Limb (tissue), 2 donors: Measurements from ENCODE around the gene ANXA2.
"Not testable (repeated sequence)": the region's sequence is repeated elsewhere in the genome, so short reads cannot be mapped to it uniquely, and the experiment has no call there.

Experiments
- DNase-seq, 2 donors: peaks; one replicate each; pipeline ENCODE4 v3.0.0-alpha.2; 2016; ENCODE audit errors: extremely low spot score in 2 of 2

The ANXA2 gene

DNA sequence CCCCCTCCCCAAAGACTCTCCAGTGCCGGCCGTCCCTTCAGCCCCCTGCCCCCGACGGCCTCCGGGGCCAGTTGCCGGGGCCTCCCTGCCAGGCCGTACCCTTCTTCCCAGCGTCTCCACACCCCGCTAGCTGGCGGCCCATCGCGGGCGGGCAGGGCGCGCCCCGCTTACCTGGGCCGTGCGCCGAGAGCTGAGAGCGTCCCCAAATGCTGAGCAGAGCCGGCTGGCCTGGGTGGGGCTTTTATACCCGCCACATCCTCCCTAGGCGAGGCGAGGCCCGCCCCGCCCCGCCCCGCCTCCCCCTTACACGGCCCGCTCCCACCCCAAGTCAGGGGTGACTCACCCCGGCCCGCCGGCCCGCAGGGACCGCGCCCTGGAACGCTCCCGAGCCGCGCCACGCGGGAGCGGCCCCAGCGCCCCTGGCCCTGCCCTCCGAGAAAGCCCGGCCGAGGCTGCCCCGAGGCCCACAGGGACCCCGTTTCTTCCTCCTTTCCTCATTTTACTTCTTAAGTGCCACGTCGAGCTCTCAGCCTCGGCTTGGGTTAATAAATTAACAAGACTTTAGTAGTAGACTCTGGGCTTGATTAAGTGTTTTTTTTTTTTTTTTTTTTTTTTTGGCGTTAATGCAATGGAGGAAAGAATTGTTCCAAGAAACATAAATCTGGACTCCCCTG is at the start of gene ANXA2:
ANXA2 (minus strand) TSS at position 215 of the 674 bp plus-strand sequence. CDS start 11,911 bp downstream, outside the sequence.
- peak; percentile 77 to 89 for DNase-seq

DNA sequence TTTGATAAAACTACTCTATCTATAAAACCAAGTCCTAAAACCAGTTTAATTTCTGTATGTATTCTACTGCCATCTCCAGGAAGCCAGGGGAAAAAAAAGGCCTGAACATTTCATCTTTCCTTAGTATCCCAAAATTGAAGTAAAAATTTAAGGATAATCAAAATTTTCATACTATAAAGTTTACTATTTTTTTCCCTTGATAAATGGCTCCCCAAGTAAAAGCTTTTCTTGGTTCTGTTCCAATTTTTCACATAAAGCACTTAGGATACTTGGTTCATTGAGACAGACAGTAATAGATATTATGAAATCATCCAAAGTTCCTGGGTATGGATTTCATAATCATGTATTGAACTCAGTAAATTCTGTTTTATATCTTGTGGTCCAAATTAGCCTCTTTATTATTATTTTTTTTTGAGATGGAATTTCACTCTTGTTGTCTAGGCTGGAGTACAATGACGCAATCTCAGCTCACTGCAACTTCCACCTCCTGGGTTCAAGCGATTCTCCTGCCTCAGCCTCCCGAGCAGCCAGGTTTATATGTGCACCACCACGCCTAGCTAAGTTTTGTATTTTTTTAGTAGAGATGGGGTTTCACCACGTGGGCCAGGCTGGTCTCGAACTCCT is 46.6 kb upstream of the ANXA2 start:
- peak in 1 of 2 donors; percentile 43 for DNase-seq

DNA sequence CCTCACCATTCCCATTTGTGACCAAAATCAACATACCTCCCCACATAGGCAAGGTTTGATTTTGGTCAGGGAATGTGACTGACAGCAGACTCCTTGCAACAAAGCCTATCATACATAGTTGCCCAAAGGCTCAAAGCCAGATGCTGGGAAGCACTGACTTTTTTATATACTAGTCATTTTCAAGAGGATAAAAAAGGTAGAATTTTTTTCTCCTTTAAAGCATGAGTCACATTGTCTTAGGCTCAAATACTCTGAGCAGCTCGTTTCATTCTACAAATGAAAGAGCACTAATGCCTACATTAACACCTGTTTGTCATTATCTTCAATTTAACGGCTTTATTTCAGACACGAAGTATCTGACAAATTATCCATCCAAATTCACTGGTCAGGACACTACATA is 45.0 kb upstream of the ANXA2 start:
- DNase-seq = no peak

DNA sequence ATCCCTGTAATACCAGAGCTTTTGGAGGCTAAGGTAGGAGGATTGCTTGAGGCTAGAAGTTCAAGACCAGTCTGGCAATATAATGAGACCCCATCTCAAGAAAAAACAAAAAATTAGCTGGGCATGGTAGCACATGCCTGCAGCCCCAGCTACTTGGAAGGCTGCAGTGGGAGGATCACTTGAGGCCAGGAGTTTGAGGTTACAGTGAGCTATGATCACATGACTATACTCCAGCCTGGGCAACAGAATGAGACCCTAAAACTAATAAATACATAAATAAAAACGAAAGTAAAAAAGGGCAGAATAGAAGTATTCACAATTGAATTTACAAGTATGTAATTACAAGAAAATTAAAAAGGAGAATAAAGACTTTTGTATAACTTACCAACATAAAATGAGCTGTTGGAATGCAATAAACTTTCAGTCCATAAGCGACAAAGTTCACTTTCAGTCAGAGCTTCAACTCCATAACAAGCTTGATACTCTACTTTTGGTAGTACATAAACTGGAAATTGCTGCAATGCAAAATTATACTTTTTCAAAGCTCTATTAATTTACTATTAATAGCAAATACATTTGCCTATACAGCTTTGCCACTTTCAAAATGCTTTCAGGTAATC is 44.4 kb upstream of the ANXA2 start:
- DNase-seq = no peak

DNA sequence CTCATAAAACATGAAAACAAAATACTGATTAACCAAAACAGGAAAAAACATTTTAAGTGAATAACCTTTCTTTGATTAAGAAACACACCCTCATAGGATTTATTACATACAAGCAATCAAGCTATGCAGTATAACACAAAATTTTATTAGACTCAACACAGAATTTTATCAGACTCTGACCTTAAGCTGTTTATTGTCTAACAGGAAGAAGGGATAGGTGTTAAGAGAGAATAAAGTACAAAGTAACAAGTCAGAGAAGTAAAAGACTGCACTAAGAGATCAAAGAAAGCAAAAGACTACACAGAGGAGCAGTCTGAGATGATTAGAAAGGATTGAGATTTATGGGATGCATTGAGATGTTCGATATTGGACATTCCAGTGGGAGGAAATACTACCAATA is 43.5 kb upstream of the ANXA2 start:
- DNase-seq = no peak

DNA sequence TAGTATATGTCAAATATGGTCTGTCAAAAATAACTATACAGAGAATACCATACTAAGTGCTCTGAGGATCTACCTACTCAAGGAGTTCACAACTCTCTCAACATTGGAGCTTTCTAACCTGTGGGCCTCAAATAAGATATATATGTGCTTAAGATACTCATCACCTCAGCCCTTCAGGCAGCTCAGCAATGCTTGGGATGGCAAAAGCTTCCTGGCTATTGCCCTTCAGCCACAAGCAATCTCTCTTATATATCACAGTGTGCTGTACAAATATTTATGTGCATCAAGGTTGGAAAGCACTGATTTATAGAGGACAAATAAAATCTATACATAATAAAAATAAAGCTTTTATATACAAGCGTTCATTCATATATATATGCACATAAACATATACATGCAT is 40.9 kb upstream of the ANXA2 start:
- no peak for DNase-seq

DNA sequence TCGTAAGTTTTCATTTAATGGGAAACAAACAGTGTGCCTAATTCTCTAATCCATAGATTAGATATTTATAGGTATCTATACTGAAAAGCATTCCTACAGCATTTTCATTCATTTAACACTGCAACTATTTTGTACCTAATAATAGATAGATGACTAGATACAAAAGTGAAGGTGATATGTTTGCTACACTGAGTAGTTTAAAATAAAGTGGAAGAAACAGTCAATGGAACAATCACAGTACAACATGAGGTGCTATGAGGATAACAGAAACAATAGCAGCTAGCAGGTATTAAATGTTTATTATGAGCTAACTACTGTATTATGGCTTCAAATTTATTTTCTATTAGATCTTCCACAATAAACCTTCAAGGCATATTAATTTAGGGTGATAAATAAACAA is 31.1 kb upstream of the ANXA2 start:
- DNase-seq = no peak

DNA sequence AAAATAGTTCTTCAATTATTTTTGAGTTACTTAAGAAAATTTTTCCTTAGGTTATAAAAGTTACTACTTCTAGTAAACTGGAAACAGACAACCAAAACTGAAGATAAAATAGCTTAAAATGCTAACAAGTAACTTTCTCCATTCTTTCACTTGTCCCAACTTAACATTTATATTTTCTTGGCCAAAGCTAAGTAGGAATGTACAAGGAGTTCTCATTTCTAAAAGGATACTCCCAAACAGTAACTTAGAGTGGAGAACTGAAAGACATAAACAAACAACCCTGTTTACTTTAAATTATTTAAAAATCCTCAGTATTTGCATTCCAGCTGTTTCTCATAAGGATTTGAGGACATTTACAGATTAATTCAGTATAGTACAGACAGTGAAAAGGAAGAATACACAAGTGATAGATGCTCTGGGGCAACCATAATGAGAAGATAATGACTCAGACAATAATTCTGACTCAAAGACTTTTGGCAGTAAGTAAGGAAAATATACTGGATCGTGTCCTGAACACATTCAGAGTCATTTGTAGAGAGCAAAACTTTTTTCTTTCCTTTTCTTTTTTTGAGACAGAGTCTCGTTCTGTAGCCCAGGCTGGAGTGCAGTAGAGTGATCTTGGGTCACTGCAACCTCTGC is 29.2 kb upstream of the ANXA2 start:
- peak in 1 of 2 donors; percentile 47 for DNase-seq

DNA sequence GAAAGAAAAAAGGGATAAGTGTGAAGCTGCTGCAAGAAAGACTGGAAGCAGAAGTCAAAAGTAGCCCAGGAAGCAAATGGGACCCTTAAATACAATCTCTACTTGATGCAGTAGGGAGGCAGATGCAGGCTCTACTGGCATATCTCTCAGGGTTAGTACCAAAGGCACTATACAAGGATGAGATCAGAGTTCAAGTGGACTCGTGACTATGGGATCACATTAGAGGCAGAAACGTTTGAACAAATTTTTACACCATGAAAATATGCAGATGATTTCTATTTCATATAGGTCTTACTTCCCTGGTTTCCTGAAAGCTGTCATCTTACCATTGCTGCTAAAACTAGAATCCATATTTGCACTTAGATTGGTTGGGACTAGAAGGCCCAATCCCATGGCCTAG is 27.7 kb upstream of the ANXA2 start:
- DNase-seq = no peak

DNA sequence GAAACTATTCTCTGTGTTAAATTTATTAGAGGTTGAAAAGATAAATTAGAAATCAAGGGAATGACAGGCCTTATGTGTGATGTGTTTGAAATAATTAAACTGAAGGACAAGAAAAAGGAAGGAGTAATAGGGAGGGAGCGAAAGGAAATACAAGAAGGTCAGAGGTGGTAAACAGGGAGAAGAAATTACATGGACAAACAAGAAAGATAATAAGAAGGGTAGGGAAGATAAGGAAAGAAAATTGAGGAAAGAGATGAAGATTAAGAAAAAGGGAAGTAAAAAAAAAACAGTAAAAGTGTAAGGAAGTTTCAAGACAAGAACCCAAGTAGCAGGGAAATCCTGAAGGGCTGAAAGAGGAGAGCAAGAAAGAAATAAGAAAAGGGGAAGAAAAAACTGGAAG is 26.2 kb upstream of the ANXA2 start:
- DNase-seq = no peak

DNA sequence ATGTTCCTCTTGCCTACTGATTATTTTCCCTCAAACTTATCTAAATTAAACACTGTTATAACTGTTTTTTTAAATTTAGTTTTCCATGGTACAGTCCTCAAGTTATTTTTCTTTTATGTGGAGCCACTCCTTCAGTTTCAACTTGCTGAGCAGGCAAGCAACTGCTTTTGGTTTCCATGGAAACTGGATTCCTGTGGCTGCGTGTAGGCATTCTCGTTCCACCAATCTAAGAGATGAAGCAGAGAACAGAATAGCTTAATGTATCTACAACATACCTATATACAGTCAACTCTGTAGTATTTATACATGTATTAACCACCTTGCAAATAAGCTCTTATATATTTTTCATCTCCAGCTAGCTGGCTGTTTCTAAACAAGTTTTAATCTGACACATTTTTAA is 25.8 kb upstream of the ANXA2 start:
- DNase-seq = peak; percentile 44 to 94

DNA sequence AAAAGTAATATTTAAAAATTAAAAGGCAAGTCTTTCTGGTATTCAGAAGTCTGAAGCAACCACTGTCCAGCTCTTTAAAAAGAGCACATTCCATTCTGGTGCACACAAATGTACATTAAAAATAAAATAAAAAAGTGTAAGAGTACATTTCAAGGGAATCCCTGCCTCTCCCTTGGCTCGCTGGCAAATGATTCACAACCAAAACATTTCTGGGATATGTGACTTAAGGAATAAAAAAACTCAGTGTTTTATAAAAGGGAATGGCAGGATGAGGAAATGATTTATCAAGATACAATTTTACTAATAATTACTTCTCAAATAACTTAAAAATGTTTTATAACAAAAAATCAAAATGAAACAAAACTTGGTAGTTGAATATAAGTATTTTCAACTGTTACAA is 23.8 kb upstream of the ANXA2 start:
- DNase-seq = no peak

DNA sequence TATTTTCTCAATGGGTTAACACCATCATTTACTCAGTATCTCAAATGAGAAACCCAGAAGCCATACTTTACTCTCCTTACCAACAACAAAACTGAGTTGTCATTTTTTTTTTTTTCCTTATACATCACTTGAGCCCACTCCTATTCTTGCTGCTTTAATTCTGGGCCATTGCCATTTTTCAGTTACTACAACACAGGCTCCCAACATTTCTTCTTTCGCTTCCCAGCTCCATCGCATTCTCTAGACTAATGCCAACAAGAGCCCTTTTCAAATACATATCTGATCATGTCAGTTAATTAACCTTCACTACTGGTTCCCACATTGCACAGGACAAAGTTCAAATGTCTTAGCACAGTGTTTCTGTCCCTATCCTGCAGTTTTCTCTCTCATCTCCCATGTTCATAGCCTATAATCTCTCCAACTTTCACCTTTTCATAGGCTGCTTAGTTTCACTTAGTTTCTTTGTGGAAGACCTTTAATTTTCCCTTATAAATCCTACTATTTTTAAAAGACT is 22.5 kb upstream of the ANXA2 start:
- no peak for DNase-seq

DNA sequence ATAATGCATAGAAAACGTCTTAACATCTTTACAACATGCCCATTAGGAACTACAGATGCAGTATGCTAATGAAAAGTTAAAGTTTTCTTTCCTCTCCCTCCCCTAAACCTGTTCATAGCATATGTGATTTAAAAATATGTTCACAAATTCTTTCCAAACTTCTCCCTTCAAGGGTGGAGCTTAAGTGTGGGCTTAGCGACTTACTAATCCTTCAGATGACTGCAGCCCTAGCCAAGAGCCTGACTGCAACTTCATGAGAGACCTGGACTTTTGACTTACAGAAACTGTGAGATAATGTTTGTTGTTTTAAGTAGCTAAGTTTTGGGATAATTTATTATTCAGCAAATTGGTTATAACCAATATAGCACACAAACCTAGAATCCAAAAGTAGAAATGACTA is 22.0 kb upstream of the ANXA2 start:
- no peak for DNase-seq

DNA sequence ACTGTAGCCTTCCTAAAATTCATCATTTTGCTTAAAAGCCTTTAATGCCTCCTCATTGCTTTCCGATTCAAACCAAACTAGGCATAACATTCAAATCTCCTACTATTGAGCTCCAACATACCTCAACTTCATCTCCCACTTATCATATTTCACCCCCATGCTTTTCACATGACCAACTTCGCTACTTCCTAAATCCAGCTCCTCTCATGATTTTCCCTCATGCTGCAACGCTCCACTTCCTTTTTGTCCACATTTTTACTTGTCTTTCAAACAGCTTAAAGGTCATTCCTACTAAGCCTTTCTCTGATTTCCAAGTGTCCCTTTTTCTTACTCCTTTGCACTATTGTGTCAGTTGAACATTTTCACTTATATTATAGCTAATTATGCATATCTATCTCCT is 20.3 kb upstream of the ANXA2 start:
- DNase-seq = no peak

DNA sequence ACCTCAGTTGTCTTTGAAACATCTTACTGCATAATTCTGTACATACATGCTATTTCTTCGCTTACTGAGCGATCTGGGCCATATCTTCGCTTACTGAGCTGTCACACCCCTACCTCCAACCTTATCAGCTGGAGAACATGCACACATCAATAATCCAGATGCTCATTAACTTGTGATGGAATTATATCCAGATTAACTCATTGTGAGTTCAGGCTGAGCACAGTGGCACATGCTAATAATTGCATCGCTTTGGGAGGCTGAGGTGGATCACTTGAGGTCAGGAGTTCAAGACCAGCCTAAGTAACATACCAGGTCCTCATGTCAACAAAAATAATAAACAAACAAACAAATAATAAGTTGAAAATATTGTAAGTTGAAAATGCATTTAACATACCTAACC is 19.3 kb upstream of the ANXA2 start:
- no peak for DNase-seq

DNA sequence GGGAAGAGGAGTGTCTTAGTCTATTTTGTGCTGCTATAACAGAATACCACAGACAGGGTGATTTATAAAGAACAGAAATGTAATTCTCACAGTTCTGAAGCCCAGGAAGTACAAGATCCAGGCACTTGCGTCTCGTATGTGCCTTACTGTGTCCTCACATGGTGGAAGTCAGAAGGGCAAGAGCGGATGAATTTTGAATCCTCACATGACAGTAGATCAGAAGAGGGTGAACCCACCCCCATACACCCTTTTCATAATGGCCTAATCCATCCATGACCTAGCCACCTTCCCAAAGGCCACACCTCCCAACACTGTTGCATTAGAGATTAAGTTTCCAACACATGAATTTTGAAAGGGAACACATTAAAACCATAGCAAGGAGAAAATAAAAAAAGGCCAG is 18.7 kb upstream of the ANXA2 start:
- no peak for DNase-seq

DNA sequence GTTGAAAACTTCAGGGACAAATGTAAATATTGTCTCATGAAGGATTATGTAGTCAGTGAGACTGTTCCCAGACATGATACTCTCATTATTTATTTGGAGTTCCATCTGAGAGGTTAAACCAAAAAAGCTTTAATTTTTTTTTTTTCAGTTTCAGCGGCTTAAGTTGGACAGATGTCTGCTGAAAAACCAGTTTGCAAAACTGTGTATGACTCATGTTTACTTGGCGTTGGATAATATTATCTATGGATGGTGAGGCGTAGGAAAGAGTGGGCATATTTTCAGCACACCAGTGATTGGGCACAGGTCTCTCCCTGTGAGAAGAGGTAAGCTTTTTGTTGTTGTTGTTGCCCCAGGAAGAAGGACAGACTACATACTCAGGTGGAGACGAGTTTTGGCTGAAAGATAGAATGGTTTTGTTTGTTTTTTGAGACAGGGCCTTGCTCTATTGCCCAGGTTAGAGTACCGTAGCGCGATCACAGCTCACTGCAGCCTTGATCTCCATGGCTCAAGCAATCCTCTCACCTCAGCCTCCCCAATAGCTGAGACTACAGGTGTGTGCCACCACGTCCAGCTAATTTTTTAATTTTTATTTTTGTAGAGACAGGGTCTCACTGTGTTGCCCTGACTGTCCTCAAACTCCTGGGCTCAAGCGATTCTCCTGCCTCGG is 16.4 kb upstream of the ANXA2 start:
- DNase-seq = no peak

DNA sequence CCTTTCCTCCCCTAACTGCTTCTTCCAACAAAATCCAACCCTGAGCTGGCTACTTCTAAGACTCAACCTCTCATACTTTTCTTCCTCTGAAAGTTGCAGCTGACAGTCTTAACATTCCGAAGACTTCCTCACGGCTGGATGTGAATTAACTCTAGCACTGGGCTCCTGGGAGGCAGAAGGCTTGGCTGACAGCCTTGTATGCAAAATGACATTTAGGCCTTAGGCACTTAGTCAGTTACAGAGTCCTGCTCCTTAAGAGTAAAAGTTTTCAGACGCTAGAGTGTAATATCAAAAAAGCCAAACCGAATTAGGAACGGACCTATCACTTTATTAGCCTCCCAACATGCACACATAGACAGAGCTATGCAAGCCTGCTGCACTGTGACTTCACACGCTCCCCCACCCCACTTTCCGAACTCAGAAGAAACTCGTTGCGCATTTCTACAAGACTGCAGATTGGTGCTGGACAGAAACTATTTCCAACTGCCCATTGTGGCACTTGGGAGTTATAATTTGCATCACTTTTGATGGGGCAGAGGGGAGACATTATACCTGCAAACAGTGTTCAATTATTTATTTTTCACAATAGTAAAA is 15.5 kb upstream of the ANXA2 start:
- DNase-seq = no peak

DNA sequence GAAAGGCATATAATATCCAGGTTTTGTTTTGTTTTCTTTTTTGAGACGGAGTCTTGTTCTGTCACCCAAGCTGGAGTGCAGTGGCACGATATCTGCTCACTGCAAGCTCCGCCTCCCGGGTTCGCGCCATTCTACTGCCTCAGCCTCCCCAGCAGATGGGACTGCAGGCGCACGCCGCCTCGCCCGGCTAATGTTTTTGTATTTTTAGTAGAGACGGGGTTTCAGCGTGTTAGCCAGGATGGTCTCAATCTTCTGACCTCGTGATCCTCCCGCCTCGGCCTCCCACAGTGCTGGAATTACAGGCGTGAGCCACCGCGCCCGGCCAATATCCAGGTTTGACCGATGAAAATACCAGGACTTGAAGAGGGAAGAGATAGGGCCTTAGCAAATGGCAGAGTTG is 15.0 kb upstream of the ANXA2 start:
- not testable (repeated sequence) for DNase-seq

DNA sequence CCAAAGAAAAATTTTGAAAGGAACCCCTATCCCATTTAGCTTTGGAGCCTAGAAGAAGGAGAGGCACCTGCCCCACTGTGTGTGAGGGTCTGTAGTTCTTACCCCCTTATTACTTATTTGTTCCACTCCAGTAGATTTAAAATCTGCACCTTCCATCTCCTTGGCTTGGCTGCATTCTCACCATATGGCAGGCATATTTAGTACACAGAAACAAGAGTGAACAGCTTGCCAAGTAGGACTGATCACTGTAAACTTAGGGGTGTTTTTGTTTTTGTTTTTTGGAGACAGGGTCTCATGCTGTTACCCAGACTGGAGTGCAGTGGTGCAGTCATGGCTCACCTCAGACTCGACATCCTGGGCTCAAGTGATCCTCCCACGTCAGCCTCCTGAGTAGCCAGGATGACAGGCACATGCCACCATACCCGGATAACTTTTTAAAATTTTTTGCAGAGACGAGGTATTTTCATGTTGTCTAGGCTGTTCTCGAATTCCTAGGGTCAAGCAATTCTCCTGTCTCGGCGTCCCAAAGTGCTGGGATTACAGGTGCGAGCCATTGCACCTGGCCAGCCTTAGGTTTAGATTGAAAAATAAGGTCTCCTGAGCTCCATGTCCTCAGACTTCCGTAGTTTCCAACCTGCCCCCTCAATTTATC is 14.1 kb upstream of the ANXA2 start:
- no peak for DNase-seq
